Measurements from ENCODE around the gene AGRP. TPM values are rescaled to one million over a fixed set of nuclear protein-coding genes. Genes with fewer than 3 reads are reported as not detected.
A peak's percentile ranks its signal among the peaks of the same experiment; 100 is the strongest.

Gene AGRP
- total and polyA plus RNA-seq, 3 donors from 2014 or later = 1.2 to 1.7 TPM; not detected in 1

- 55 to 58% methylated on average over 8 of the region's 8 CpGs for WGBS, 2 donors
- Histone ChIP-seq H3K27me3 (no peaks in the 10 kb centered on the region), H3K4me3 (no peak overlapping the region), H3K27ac (no peak overlapping the region), H3K36me3 (ENCODE audit: low read depth, missing control alignments) (no peaks in the 10 kb centered on the region), H3K9me3 (no peaks in the 10 kb centered on the region), H3K4me1 (no peaks in the 10 kb centered on the region)
- no peak for DNase-seq
- no peak for TF ChIP-seq POLR2A (IDR thresholded peaks at IDR 0.05)
- no peak for TF ChIP-seq CTCF (IDR thresholded peaks at IDR 0.05)
- intact Hi-C loops (cut with DNase I; ENCODE audit: low total_unique reads) = no loop called here
Observed at GRCh38 chr16:67506468-67506867, 23.1 kb upstream of the AGRP start.

GRCh38 chr16:67504031-67505021 lies 21.0 kb upstream of the AGRP start:
- DNase-seq = peak; percentile 40
- H3K27me3 ChIP-seq = no peaks in the 10 kb centered on the region
- TF ChIP-seq POLR2A (IDR thresholded peaks at IDR 0.05) = no peak
- no peak for TF ChIP-seq CTCF (IDR thresholded peaks at IDR 0.05)
- H3K4me1 ChIP-seq = no peaks in the 10 kb centered on the region
- no peaks in the 10 kb centered on the region for H3K9me3 ChIP-seq
- H3K4me3 ChIP-seq = no peak overlapping the region
- no peak overlapping the region for H3K27ac ChIP-seq
- no peaks in the 10 kb centered on the region for H3K36me3 ChIP-seq (ENCODE audit: low read depth, missing control alignments)
- WGBS, 2 donors = 78 to 87% methylated on average over 9 of the region's 9 CpGs
- intact Hi-C loops (cut with DNase I; ENCODE audit: low total_unique reads) = no loop called here

- Histone ChIP-seq H3K4me1 (no peaks in the 10 kb centered on the region), H3K27me3 (no peaks in the 10 kb centered on the region), H3K4me3 (no peak overlapping the region), H3K27ac (peak overlapping the region in 1 of 2 donors; percentile 12), H3K9me3 (no peaks in the 10 kb centered on the region), H3K36me3 (ENCODE audit: low read depth, missing control alignments) (no peaks in the 10 kb centered on the region)
- TF ChIP-seq POLR2A (IDR thresholded peaks at IDR 0.05) = no peak
- TF ChIP-seq CTCF (IDR thresholded peaks at IDR 0.05) = no peak
- 66% methylated on average over 4 of the region's 4 CpGs; no CpG with 5 or more reads in 1 of the 2 donors for WGBS, 2 donors
- DNase-seq = peak; percentile 54
- intact Hi-C loops (cut with DNase I; ENCODE audit: low total_unique reads) = no loop called here
Observed at GRCh38 chr16:67499106-67499505, 15.8 kb upstream of the AGRP start.

- no peaks in the 10 kb centered on the region for H3K27me3 ChIP-seq
- H3K4me3 ChIP-seq = no peak overlapping the region
- peaks cover 26% of the 10 kb centered on the region for H3K4me1 ChIP-seq
- no peaks in the 10 kb centered on the region for H3K36me3 ChIP-seq (ENCODE audit: low read depth, missing control alignments)
- peak overlapping the region; percentile 86 for H3K27ac ChIP-seq
- intact Hi-C loops (cut with DNase I; ENCODE audit: low total_unique reads) = no loop called here
- WGBS, 2 donors = 89 to 92% methylated on average over 8 of the region's 8 CpGs
- DNase-seq = no peak
- TF ChIP-seq POLR2A (IDR thresholded peaks at IDR 0.05) (no peak), CTCF (IDR thresholded peaks at IDR 0.05) (no peak)
- H3K9me3 ChIP-seq = no peaks in the 10 kb centered on the region
Observed at GRCh38 chr16:67490335-67491096, 7.2 kb upstream of the AGRP start.
